ENCODE results near the gene PDE6C. TPM values are rescaled to one million over a fixed set of nuclear protein-coding genes. Genes with fewer than 3 reads are reported as not detected.

PDE6C gene
- total and polyA plus RNA-seq, 2 donors (not counting 1 experiment from before 2014, with no cell fraction given), result not detected

DNA sequence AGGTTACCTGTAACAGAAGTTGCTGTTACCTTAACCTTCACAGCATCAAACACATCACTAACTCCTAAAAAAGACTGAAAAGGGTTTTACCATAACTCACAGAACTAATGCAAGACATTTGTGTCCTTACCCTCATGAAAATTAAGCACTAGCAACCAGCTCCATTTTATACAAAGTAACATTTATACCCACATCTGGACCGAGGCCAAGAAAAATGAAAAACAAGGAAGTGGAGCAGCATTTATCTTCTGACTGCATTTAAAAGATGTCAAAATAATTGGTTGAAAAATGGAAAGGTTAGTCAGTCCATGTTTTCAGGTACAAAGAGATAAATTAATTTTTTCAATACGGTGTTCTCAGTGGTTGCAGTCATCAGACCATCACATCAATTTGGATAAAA, 8.2 kb upstream of the PDE6C start:
- intact Hi-C loops (cut with micrococcal nuclease), result no loop called here
- WGBS (ENCODE audit: insufficient coverage), result no CpG with 5 or more reads among the region's 2 CpGs
- H3K4me3 ChIP-seq (ENCODE audit: control extremely low read depth in 1 of 5, extremely low read depth in 1 of 5, insufficient read depth in 1 of 5, low read depth in 2 of 5, low read length in 4 of 5), result no peak overlapping the region
- DNase-seq, result no peak
- no peak overlapping the region for H3K4me3 Mint-ChIP-seq
- H3K27ac ChIP-seq (ENCODE audit: low read length in 2 of 2), result no peak overlapping the region
- ChIA-PET POLR2A (no interaction called here), CTCF (interaction anchor here (0.7 kb wide), 1 partner anchor 252 kb away, joined by 3 read pairs; no protein-coding TSS in a partner anchor)
- peaks cover 0 to 19% (median 7%) of the 10 kb centered on the region in 4 experiments for H3K27me3 ChIP-seq (replicated peaks in 1 of 4; ENCODE audit: control extremely low read depth in 1 of 4, control insufficient read depth in 3 of 4, insufficient read depth in 4 of 4, low read length in 3 of 4)
- H3K9me3 Mint-ChIP-seq (ENCODE audit: insufficient read depth), result peaks cover 3% of the 10 kb centered on the region
- peaks cover 61% of the 10 kb centered on the region for H3K27me3 Mint-ChIP-seq
- no peak overlapping the region for H3K4me2 ChIP-seq (replicated peaks; ENCODE audit: low read depth, low read length, poor library complexity, severe bottlenecking)
- H3K4me1 ChIP-seq (ENCODE audit: control insufficient read depth in 2 of 2, insufficient read depth in 2 of 2, low read length in 2 of 2), result no peaks in the 10 kb centered on the region
- TF ChIP-seq, protein P1, sequence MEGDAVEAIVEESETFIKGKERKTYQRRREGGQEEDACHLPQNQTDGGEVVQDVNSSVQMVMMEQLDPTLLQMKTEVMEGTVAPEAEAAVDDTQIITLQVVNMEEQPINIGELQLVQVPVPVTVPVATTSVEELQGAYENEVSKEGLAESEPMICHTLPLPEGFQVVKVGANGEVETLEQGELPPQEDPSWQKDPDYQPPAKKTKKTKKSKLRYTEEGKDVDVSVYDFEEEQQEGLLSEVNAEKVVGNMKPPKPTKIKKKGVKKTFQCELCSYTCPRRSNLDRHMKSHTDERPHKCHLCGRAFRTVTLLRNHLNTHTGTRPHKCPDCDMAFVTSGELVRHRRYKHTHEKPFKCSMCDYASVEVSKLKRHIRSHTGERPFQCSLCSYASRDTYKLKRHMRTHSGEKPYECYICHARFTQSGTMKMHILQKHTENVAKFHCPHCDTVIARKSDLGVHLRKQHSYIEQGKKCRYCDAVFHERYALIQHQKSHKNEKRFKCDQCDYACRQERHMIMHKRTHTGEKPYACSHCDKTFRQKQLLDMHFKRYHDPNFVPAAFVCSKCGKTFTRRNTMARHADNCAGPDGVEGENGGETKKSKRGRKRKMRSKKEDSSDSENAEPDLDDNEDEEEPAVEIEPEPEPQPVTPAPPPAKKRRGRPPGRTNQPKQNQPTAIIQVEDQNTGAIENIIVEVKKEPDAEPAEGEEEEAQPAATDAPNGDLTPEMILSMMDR (IDR thresholded peaks at IDR 0.05), result no peak
- no peak for TF ChIP-seq EZH2 (IDR thresholded peaks at IDR 0.05; ENCODE audit: borderline replicate concordance, insufficient read depth, low read depth, low read length, poor library complexity, severe bottlenecking)
- H4K20me1 ChIP-seq (ENCODE audit: control insufficient read depth, insufficient read depth, low read length, poor library complexity, severe bottlenecking), result no peaks in the 10 kb centered on the region
- H2AFZ ChIP-seq (ENCODE audit: insufficient read depth, low read depth, low read length, poor library complexity, severe bottlenecking), result no peak overlapping the region
- peaks cover 0 to 7% (median 3%) of the 10 kb centered on the region in 3 donors for H3K9me3 ChIP-seq (ENCODE audit: control extremely low read depth in 1 of 3, control insufficient read depth in 2 of 3, insufficient read depth in 1 of 3, low read length in 2 of 3)
- no peak overlapping the region for H3K27ac Mint-ChIP-seq
- no peak for ATAC-seq (ENCODE audit: low read depth)
- no peaks in the 10 kb centered on the region for H3K79me2 ChIP-seq (ENCODE audit: control insufficient read depth, insufficient read depth, low read length)
- peaks cover 1% of the 10 kb centered on the region for H3K4me1 Mint-ChIP-seq
- H3K9ac ChIP-seq (ENCODE audit: low read length), result no peak overlapping the region
- no peaks in the 10 kb centered on the region for H3K36me3 ChIP-seq (replicated peaks in 1 of 2; ENCODE audit: control extremely low read depth in 1 of 2, control insufficient read depth in 1 of 2, extremely low read depth in 1 of 2, insufficient read depth in 2 of 2, low read length in 1 of 2)

DNA sequence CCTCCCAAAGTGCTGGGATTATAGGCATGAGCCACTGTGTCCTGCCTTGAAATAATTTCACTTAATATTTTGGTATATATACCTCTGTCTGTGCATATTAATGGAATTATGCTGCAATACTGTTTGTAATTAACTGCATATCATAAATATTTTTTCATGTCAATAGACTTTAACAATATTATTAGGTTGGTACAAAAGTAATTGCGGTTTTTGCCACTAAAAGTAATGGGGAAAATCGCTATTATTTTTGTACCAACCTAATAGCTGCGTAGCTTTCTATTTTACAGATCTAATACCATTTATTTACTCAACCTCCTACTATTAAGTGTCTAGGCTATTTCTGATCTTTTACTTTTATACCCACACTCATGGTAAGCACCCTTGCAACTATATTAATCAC, 3.9 kb upstream of the PDE6C start:
- Histone ChIP-seq H3K27ac (ENCODE audit: low read length in 2 of 2) (no peak overlapping the region), H3K4me1 (ENCODE audit: control insufficient read depth in 2 of 2, insufficient read depth in 2 of 2, low read length in 2 of 2) (no peaks in the 10 kb centered on the region), H3K9me3 (ENCODE audit: control extremely low read depth in 1 of 3, control insufficient read depth in 2 of 3, insufficient read depth in 1 of 3, low read length in 2 of 3) (peaks cover 0 to 7% (median 3%) of the 10 kb centered on the region in 3 donors), H2AFZ (ENCODE audit: insufficient read depth, low read depth, low read length, poor library complexity, severe bottlenecking) (no peak overlapping the region), H3K4me3 (ENCODE audit: control extremely low read depth in 1 of 5, extremely low read depth in 1 of 5, insufficient read depth in 1 of 5, low read depth in 2 of 5, low read length in 4 of 5) (no peak overlapping the region), H3K79me2 (ENCODE audit: control insufficient read depth, insufficient read depth, low read length) (no peaks in the 10 kb centered on the region), H3K27me3 (replicated peaks in 1 of 4; ENCODE audit: control extremely low read depth in 1 of 4, control insufficient read depth in 3 of 4, insufficient read depth in 4 of 4, low read length in 3 of 4) (peaks cover 0 to 10% (median 2%) of the 10 kb centered on the region in 4 experiments), H3K36me3 (replicated peaks in 1 of 2; ENCODE audit: control extremely low read depth in 1 of 2, control insufficient read depth in 1 of 2, extremely low read depth in 1 of 2, insufficient read depth in 2 of 2, low read length in 1 of 2) (no peaks in the 10 kb centered on the region), H4K20me1 (ENCODE audit: control insufficient read depth, insufficient read depth, low read length, poor library complexity, severe bottlenecking) (no peaks in the 10 kb centered on the region), H3K4me2 (replicated peaks; ENCODE audit: low read depth, low read length, poor library complexity, severe bottlenecking) (no peak overlapping the region), H3K9ac (ENCODE audit: low read length) (no peak overlapping the region)
- no peak for DNase-seq
- TF ChIP-seq EZH2 (IDR thresholded peaks at IDR 0.05; ENCODE audit: borderline replicate concordance, insufficient read depth, low read depth, low read length, poor library complexity, severe bottlenecking), result no peak
- TF ChIP-seq, protein P1 (IDR thresholded peaks at IDR 0.05), result no peak
- ATAC-seq (ENCODE audit: low read depth), result no peak
- Mint-ChIP-seq H3K9me3 (ENCODE audit: insufficient read depth) (peaks cover 3% of the 10 kb centered on the region), H3K27me3 (peaks cover 40% of the 10 kb centered on the region), H3K27ac (no peak overlapping the region), H3K4me3 (no peak overlapping the region), H3K4me1 (no peaks in the 10 kb centered on the region)
- WGBS (ENCODE audit: insufficient coverage), result no CpG with 5 or more reads among the region's 3 CpGs
- ChIA-PET POLR2A (no interaction called here), CTCF (interaction anchor here (1.3 kb wide), 1 partner anchor 9 kb away, joined by 3 read pairs; no protein-coding TSS in a partner anchor)
- intact Hi-C loops (cut with micrococcal nuclease), result no loop called here

All from B cell (primary cell).